ENCODE measurements around the gene PRKAB1. TPM values are rescaled to one million over a fixed set of nuclear protein-coding genes. Genes with fewer than 3 reads are reported as not detected.

PRKAB1 gene
- total RNA-seq, 4 donors from 2014 or later, result 12.6 to 24.0 (median 15.2) TPM

DNA sequence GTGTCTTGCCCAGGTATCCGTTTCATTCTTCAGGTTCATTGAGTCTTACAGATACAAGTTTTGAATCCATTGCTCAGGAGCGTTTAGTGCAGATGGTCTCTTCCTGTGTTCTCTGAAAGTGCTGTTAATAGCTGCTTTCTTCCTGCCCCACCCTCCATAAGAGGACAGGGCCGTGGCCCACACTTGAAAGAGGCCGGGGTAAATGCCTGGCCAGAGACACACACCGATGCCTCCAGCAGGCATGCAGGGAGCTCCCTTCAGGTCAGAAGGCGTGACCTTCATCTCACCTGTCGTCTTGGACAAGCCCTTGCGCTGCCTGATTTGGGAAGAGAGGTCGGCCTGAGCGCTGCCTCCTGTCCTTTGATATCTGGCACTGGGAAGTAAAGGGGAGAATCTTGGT, 11.6 kb downstream of the PRKAB1 start:
- no peak for TF ChIP-seq POLR2A (IDR thresholded peaks at IDR 0.05)
- TF ChIP-seq, protein P1, sequence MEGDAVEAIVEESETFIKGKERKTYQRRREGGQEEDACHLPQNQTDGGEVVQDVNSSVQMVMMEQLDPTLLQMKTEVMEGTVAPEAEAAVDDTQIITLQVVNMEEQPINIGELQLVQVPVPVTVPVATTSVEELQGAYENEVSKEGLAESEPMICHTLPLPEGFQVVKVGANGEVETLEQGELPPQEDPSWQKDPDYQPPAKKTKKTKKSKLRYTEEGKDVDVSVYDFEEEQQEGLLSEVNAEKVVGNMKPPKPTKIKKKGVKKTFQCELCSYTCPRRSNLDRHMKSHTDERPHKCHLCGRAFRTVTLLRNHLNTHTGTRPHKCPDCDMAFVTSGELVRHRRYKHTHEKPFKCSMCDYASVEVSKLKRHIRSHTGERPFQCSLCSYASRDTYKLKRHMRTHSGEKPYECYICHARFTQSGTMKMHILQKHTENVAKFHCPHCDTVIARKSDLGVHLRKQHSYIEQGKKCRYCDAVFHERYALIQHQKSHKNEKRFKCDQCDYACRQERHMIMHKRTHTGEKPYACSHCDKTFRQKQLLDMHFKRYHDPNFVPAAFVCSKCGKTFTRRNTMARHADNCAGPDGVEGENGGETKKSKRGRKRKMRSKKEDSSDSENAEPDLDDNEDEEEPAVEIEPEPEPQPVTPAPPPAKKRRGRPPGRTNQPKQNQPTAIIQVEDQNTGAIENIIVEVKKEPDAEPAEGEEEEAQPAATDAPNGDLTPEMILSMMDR (IDR thresholded peaks at IDR 0.05), result no peak
- no peak for DNase-seq (ENCODE audit: low spot score in 2 of 2)
- WGBS, 2 donors, result 87 to 89% methylated on average over 10 of the region's 10 CpGs
- intact Hi-C loops (cut with DNase I; ENCODE audit: low total_unique reads), result no loop called here
- no peak overlapping the region for H3K4me3 ChIP-seq (ENCODE audit: low read depth, poor library complexity, severe bottlenecking)

- intact Hi-C loops (cut with DNase I; ENCODE audit: low total_unique reads), result no loop called here
- no peak overlapping the region for H3K4me3 ChIP-seq (ENCODE audit: low read depth, poor library complexity, severe bottlenecking)
- WGBS, 2 donors, result 90% methylated on average over 8 of the region's 8 CpGs
- peak in 1 of 2 donors; percentile 28 for DNase-seq (ENCODE audit: low spot score in 2 of 2)
- TF ChIP-seq, protein P1 (IDR thresholded peaks at IDR 0.05), result no peak
- no peak for TF ChIP-seq POLR2A (IDR thresholded peaks at IDR 0.05)
These were observed 13.2 kb downstream of the PRKAB1 start for GRCh38 chr12:119681111-119681510.

DNA sequence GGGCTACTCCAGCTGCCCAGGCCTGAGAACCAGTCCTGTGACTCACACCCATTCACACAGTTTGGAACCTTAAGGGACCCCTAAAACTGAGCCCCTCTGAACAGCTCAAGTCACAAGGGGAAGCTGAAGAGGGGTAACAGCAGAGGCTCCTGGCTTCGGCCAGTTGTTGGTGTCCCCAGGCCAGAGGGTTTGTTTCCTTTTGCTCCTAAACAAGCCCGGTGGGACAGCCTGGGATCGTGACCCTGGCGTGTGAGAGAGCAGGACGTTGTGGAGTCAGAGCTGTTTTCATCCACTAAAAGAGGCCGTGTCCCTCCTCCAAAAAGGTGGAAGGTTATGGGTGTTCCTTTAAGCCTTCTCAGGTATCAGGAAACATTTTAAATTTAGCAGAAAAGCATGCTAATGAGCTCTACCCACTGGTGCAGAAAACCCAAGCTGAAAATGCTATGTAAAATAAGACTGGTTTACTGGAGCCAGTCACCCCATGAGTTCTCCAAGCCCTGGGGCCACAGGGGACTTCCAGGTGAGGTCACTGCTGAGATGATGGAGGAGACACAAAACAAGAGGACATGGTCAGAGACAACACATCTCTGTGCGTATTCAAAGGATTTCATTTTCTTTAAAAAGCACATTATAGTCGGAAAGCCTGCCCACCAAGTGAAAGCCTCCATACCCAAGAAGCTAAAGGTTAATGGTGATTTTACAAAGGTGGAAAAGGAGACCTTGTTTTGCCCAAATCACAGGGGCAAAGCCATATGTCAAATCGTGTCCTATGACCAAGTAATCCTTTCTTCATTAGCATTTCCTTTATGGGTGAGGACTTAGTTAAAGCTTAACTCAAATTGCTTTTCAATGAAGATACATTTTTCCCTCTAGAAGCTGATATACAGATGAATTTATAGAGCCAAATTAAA, 14.1 kb downstream of the PRKAB1 start:
- TF ChIP-seq POLR2A (IDR thresholded peaks at IDR 0.05), result no peak
- peak in 1 of 2 donors; percentile 79 for DNase-seq (ENCODE audit: low spot score in 2 of 2)
- intact Hi-C loops (cut with DNase I; ENCODE audit: low total_unique reads), result no loop called here
- no peak overlapping the region for H3K4me3 ChIP-seq (ENCODE audit: low read depth, poor library complexity, severe bottlenecking)
- 80 to 88% methylated on average over 9 of the region's 9 CpGs for WGBS, 2 donors

DNA sequence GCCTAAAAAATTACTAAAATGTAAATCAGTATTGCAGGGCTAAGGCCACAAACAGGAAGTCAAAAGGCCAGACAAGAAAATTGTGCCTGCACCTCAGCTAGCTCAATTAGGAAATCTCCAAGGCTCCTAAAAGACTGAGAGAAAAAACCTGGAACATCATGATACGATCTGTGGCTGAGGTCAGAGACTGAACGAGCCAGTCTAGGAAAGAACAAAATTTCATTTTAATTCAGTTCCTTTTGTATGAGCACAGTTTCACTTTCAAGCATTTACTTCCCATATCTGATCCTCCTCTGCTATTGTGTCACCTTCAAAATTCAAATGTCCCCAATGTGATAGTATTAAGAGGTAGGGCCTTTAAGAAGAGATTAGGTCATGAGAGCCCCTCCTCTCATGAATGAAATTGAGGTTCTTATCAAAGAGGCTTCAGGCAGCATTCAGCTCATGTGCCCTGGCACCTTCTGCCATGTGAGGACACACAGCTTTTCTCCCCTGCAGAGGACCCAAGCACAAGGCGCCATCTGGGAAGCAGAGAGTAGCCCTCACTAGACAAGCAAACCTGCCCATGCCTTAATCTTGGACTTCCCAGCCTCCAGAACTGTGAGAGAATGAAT, 14.8 kb downstream of the PRKAB1 start:
- TF ChIP-seq, protein P1 (IDR thresholded peaks at IDR 0.05), result no peak
- TF ChIP-seq POLR2A (IDR thresholded peaks at IDR 0.05), result no peak
- WGBS, 2 donors, result 63 to 68% methylated on average over 3 of the region's 3 CpGs
- no peak for DNase-seq (ENCODE audit: low spot score in 2 of 2)
- no peak overlapping the region for H3K4me3 ChIP-seq (ENCODE audit: low read depth, poor library complexity, severe bottlenecking)
- intact Hi-C loops (cut with DNase I; ENCODE audit: low total_unique reads), result no loop called here

DNA sequence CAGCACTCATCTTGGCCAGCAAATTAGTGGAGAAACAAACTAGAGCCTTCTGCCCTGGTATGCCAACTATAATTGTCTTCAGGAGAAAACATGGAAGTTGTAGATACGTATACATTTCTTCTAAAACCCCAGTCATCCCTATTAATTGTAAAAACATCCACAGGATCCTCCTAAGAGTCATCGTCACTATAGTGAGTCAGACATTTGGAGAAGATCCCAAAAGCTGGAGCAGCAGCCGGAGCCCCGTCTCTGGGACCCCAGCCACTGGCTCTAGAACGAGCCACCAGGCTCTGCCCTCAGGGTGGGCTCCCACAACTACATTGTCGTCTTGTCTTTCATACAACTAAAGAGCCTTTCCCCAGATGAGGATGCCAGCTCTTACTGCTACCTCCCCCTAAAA, 15.5 kb downstream of the PRKAB1 start:
- WGBS, 2 donors, result 68 to 70% methylated on average over 6 of the region's 6 CpGs
- TF ChIP-seq, protein P1 (IDR thresholded peaks at IDR 0.05), result no peak
- TF ChIP-seq POLR2A (IDR thresholded peaks at IDR 0.05), result no peak
- no peak for DNase-seq (ENCODE audit: low spot score in 2 of 2)
- intact Hi-C loops (cut with DNase I; ENCODE audit: low total_unique reads), result no loop called here
- no peak overlapping the region for H3K4me3 ChIP-seq (ENCODE audit: low read depth, poor library complexity, severe bottlenecking)

DNA sequence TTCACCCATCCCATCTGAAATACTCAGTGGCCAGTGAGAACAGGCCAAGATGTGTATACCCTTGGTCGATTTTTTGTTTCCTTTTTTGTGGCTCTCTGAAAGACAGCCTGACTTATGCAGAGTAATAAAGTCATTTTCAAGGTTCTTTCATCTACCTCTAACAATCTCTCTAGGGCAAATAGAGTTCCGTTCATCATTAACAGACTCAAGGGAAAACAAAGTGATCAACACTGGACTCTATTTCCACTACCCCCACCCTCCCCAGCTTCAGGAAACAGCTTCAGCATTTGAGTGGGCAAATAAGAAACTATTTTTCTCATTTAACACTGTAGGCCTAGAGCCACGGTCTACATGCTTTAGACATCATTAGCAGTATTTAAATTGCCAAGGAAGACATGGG, 15.9 kb downstream of the PRKAB1 start:
- intact Hi-C loops (cut with DNase I; ENCODE audit: low total_unique reads), result no loop called here
- 71 to 85% methylated on average over 3 of the region's 3 CpGs for WGBS, 2 donors

More for the DNA sequence above, 15.9 kb downstream of the PRKAB1 start:
- no peak overlapping the region for H3K4me3 ChIP-seq (ENCODE audit: low read depth, poor library complexity, severe bottlenecking)
- DNase-seq (ENCODE audit: low spot score in 2 of 2), result no peak
- TF ChIP-seq, protein P1 (IDR thresholded peaks at IDR 0.05), result no peak
- no peak for TF ChIP-seq POLR2A (IDR thresholded peaks at IDR 0.05)

Measured in lower leg skin (tissue), 4 donors.